Measurements from ENCODE around the gene LRP6.
"Not testable (repeated sequence)": the region's sequence is repeated elsewhere in the genome, so short reads cannot be mapped to it uniquely, and the experiment has no call there.

LRP6 gene

DNA sequence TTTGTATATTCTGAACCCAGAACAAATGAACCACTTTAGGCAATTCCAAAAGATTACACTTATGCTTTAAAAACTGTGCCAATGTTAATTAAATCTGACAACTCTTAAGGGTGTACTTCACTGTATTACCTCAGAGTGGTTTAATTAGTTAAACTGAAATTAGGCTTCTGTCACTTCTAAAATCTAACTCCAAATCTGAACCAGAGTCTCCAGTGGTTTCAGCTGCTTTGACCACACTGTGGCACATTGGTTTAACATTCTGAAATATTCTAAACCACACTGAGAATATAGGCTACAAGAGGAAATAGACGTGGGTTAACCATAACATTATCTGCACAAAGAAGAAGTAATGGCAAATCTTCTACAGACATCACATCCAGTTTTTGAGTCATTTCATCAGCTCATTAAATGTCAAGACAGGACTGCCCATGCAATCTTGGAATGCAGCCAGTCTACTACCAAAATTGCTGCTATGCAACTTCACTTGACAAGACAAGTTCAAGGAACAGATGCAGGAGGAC lies 94.8 kb downstream of the LRP6 start:
- no peak for DNase-seq

DNA sequence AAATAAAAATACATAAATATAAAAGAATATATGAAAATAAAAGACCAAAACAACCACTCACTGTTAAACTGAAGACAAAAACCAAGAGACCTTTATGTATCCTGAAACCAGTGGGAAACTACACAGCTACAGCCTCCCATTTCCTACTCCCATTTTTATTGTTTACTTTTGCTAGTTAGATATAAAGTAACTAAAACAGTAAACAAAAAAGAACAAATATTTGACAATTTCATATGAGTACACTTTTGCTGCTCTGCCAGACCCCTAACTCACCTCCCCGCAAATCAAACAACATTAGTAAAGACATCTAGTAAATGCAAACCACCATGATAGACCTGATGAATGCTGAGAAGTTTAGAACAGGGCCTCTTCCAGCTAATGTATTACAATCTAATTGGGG lies 99.0 kb downstream of the LRP6 start:
- no peak for DNase-seq

DNA sequence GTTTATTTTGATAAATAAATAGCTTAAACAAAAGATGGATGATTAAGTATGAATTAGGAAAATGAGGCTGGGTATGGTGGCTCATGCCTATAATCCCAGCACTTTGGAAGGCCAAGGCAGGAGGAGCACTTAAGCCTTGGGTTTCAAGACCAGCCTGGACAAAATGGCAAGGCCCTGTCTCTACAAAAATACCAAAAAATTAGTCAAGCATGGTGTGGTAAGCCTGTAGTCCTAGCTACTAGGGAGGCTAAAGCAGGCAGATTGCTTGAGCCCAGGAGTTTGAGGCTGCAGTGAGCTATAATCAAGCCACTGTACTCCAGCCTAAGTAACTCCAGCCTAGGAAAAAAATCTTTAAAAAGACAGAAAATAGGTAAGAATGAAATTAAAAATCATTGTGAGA lies 100.1 kb downstream of the LRP6 start:
- DNase-seq, result no peak

DNA sequence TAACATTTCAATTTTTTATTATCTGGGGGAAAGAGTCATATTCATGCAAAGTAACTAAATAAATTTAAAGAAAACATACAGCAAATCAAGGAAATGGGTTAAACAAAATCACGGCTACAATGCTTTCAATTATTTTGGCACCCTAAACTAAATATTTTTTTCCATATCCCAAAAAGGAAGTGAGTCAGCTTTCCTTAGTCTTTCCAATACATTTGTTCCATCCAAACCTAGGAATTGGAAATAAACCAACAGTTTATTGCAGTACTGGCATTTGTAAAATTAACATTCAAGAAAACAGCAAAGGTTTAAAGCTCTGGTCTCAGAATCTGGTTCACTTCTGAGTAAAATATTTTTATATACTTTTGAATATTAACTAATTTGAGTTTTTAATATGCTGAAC lies 106.9 kb downstream of the LRP6 start:
- no peak for DNase-seq

DNA sequence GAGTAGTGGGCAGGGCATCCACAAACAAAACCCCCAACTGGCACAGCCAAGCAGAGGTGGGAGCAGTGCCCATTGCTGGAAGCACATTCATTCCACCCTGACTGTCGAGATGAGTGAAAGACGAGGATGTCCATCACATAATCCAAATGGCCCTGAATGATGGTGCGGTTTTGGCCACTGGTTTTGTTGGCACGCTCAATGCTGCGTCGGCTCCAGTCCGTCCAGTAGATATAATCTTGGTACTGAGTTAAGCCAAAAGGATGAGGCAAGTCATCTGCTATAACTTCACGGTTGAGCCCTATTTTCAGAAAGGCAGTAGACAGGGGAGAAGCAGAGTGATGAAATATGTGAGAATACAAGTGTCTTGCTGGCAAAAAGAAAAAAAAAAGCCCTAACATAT lies 108.0 kb downstream of the LRP6 start:
- DNase-seq, result no peak

DNA sequence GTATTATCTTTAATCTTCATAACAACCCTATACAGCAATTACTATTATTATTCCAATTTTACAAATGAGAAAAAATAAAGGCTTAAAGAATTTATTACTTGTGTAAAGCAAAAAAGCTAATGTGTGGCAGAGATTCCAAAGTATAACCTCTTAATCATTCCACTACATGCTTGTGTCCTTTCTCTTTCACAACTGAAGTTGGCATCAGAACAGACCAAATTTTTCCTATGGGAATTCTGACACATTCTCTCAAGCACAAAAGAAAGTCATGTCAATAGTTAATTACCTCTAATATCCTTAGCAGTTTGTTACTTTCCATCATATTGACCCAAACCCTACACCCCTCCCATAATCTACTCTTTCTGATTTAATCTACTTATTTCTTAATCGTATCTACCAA lies 109.4 kb downstream of the LRP6 start:
- DNase-seq, result no peak

DNA sequence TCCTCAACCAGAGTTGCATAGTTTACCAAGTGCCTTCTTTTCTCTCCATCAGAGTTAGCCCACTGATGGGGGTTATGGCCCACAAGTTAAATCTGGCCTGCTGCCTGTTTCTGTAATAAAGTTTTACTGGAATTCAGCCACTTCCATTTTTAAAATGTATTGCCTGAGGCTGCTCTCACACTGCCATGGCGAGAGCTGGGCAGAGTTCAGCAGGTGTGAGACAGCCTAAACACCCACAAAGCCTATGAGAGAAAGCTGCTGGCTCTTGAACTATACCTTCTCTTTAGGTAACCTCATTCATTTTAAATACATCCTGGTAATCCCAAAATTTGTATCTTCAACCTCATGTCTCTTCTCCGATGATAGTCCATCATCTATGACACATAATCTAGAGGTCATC lies 110.0 kb downstream of the LRP6 start:
- DNase-seq, result no peak

DNA sequence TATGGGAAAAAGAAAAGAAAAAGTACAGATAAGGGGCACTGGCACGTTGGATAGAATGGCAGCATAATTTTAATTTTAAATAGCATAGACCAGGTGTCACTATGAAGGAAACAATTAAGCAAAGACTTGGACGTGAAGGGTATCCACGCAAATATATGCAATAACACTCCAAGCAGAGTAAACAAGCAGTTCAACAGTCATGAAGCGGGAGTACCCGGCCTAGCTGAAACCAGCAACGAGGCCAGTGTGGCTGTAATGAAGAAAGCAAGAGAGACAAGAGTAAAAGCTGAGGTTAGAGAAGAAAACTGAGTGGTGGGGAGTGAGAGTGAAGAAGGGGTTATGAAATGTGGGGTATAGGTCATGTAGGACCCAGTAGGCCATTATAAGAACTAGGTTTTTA lies 110.7 kb downstream of the LRP6 start:
- DNase-seq, result no peak

DNA sequence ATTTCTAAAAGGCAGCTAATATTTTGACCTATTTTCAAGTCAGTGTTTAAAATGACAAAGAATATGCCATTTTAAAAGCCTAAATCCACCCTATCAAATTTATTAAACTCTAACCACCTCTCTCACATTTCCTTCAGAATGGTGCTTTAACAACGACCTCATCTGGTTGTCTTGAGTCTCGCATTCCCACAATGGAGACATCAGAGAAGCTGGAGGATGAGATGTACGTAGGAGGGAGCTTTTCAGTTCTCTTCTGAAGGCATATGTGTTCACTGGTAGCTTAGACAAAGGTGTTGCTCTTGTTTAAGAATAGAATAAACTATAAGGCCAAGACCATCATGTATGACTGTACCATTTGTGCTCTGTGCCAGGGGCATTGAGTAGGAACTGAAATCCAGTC lies 113.2 kb downstream of the LRP6 start:
- DNase-seq, result no peak

DNA sequence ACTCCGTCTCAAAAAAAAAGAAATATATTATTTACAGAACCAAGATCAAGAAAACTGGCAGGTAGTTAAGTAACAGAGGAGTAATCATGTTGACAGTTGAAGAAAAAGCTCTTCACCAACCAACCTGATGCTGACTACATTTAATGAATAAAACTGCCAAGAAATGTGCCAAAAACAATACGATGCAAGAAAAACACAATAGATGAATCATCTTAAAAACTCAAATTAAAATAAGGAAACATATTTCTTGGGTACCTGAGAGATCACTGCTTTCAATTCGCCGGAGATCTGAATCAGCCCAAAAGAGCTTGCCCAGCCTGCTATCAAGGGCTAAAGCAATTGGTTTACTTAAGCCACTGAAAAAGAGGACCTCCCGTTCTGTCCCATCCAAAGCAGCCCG lies 119.7 kb downstream of the LRP6 start:
- DNase-seq, result no peak

DNA sequence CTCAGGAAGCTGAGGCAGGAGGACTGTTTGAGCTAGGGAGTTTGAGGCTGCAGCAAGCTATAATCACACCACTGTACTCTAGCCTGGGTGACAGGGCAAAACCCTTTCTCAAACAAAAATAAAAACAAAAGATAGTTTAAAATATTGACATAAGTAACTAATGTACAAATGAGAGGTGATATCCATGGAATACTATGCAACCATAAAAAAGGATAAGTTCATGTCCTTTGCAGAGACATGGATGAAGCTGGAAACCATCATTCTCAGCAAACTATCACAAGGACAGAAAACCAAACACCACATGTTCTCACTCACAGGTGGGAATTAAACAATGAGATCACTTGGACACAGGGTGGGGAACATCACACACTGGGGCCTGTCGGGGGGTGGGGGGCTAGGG lies 122.3 kb downstream of the LRP6 start:
- DNase-seq, result not testable (repeated sequence)

DNA sequence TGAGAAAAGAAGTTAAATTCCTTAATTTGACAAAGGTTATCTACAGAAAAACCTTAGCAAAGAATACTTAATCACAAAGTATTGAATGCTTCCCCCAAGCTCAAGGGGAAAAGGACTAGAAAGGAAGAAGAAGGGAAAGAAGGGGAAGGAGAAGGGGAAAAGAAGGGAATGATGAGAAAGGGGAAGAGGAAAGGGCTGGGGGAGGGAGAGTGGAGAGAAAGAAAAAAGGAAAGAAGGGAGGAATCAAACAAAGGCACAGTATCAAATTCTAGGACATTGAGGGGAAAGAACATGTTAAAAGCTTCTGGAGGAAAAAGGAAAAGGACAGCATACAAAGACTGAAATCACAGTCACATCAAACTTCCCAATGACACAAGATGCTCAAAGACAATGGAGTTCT lies 125.8 kb downstream of the LRP6 start:
- DNase-seq, result no peak

DNA sequence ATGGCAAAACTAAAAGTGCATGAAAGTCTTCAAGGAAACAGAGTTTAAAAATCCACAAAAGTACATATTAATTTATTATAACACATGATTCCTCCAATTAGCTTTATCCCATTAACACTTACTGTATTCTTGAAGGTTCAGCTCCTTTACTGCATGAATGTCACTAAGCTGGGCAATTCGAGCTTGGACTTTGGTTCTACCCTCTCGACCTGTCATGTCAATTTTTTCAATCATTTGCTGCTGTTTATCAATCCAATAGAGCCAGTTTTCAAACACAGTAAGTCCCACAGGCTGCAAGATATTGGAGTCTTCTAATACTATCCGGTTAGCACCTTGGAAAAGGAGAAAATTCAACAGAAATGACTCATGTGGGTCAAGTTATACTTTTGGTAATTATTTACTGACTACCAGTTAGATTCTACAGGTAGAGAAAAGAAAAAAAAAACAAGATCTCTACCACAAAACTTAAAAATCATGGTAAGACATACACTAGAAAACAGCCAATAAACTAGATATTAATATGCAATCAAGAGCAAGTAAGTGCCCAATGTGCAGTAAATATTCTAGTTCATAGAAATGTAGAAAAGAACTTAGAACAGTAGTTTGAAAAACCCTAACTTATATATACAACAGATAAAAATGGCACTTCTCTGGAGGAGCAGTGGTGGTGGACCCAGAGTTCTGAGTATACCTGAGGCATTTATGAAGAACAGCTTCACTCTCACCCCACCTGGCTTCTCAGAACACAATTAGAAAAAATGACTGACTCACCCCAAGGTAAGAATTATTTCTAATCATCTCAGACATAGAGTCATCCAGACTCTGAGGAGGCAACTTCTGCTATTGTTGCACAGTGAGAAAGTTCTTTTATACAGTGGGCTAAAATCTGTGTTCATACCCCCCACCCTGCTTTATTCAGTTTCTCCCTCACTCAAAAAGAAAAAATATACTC lies 128.4 kb downstream of the LRP6 start:
- peak; percentile 25 for DNase-seq

DNA sequence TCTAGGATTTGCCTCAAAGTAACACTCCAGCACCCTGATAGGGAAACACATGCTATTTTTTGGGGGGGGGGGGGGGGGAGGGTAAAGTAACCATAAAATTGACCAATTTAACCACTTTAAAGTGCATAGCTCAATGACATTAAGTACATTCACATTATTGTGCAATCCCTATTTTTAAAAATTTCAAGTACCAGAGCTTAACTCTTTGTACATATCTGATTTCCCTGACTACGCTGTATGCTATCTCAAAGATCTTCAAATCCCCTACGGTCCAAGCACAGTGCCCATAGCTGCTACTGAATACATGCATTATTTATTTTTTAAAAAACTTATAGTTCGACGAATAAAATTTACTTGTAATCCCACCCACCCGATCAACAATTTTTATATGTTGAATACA lies 133.1 kb downstream of the LRP6 start:
- DNase-seq, result no peak

DNA sequence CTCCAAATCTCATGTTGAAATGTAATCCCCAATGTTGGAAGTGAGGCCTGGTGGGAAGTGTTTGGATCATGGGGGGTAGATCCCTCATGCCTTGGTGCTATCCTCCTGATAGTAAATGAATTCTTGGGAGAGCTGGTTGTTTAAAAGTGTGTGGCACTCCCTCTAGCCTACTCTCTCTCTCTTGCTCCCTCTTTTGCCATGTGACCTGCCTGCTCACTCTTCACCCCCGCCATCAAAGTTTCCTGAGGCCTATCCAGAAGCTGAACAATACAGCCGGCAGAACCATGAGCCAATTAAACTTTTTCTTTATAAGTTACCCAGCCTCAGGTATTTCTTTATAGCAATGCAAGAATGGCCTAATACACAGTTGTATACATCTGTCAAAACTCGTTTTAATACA lies 133.6 kb downstream of the LRP6 start:
- DNase-seq, result no peak

DNA sequence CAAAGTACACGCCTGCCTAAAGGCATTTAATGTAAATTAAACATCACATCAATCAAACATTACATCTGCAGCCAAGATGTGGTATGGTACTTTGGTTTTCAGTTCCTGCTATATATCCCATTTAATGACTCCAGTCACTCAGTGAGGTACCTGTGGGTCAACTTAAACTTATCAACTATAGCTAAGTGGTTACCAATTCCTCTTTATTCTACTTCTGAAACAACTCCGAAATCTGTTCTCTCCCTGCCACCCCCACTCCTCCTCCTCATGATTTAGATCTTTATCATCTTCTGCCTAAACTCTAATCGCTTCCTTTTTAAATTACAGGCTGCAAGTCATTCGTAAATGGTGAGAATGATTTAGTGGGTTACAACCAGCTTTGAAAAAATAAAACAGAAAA lies 138.2 kb downstream of the LRP6 start:
- DNase-seq, result no peak

DNA sequence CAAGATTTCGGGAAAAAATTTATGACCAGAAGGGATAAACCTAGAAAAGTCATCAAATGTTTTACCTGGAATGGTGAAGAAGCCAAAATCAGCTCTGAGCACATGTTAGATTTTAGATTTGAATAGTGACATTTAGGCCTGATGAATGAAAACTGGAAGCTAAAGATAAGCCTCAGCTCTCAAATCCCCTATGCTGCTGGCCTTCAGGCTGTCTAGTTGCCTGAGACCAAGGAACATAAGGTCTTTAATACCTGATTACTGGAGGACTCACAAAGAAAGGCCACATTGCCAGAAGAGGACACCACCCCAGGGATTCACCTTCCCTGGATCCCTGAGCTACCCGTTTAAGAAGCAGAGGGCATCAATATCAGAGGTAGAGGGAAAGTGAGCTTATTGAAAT lies 139.5 kb downstream of the LRP6 start:
- DNase-seq, result no peak

DNA sequence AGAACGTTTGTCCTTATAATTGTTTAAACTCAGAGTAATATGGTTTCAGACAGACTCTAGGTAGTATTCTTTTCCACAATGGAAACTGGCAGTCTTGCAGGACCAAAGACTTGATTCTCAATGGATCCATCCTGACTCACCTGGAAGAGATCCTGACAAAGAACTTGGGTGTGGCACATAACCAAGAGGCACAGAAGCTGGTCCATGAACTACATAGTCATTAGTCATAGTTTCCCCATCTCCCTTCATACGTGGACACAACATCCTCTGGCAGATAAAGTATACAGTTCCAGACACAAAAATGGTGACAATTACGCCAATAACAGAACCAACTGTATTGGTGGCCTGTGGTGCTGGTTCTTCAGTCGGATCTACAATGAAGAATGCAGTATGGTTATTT lies 140.3 kb downstream of the LRP6 start:
- no peak for DNase-seq

DNA sequence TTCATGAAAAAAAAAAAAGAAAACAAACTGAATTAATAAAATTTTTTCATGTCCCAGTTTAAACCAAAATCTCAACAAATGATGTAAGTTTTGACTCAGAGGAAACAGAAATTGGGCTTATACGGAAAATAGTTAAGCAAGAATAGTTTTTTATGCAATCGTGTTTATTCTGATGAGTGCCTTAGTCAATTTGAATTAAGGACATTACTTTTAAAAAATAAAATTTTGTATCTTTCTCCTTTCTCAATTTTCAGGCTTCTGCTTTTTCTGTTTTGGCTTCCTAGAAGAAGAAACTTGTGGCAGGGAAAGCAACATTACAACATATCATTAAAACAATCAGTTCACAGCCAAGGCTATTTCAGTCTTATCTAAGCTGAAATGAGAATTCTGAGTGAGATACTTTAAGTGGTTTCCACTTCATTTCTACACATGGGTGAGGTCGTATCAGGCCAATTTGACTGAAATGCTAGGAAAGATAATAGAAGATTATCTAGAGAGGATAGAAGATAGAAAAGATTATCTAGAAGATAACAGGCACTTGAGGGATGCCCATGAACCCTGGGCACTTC lies 143.7 kb downstream of the LRP6 start:
- no peak for DNase-seq

DNA sequence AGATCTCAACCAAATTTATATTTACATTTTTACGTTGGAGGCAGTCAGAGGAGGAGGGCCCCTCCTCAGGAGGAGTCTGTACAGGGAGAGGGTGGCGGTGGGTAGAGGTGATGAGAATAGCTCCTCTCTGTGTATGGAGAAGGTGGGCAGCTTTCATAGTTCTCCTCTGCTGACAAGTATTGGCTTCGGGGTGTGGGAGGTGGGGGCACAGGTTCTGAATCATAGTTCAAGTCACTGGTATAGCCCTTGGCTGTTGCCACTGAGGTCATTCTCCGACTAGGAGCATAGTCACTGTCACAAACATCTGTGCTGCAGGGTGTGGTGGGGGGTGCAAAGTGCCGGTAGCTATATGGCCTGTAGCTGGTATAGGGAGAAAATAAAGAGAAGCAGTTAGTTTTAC lies 145.8 kb downstream of the LRP6 start:
- DNase-seq, result no peak

DNA sequence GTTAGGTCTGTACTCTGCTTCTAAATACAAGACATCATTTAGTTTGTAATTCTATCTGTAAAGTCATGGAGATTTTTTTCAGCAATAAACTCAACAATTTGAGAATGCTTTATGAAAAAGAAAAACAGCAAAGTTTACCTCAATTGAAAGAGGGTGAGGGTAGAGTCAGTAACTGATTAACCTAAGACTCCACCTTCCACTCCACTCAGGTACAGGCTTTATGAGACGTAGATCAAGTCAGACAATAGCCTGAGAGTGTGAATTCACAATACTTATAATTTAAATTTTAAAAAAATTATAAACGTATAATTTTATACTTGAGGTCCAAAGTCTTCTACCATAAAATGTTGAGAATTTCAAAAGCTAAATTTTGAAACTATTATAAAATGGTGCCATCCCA lies 150.2 kb downstream of the LRP6 start:
- DNase-seq, result no peak

DNA sequence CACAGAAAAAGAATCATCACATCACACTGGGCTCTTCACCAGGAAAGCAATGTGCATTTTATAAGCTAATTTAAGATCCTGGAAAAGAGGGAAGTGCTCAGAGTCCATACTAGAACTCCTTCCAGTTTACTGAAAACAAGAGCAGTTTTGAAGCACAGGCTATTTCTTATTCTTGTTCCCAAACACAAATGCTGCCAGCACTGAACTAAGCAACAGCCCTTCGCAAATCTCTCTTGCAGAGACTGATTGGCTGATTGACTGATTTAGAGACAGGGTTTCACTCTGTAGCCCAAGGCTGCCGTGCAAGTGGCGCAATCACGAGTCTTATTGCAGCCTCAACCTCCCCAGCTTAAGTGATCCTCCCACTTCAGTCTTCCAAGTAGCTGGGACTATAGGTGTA lies 151.3 kb downstream of the LRP6 start:
- no peak for DNase-seq

DNA sequence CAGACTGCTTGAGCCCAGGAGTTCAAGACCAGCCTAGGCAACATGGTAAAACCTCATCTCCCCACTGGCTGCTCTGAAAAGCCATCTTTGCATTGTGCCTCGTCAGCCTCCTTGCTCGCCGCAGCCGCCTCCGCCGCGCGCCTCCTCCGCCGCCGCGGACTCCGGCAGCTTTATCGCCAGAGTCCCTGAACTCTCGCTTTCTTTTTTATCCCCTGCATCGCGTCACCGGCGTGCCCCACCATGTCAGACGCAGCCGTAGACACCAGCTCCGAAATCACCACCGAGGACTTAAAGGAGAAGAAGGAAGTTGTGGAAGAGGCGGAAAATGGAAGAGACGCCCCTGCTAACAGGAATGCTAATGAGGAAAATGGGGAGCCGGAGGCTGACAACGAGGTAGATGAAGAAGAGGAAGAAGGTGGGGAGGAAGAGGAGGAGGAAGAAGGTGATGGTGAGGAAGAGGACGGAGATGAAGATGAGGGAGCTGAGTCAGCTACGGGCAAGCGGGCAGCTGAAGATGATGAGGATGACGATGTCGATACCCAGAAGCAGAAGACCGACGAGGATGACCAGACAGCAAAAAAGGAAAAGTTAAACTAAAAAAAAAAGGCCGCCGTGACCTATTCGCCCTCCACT lies 155.8 kb downstream of the LRP6 start:
- DNase-seq, result not testable (repeated sequence)

DNA sequence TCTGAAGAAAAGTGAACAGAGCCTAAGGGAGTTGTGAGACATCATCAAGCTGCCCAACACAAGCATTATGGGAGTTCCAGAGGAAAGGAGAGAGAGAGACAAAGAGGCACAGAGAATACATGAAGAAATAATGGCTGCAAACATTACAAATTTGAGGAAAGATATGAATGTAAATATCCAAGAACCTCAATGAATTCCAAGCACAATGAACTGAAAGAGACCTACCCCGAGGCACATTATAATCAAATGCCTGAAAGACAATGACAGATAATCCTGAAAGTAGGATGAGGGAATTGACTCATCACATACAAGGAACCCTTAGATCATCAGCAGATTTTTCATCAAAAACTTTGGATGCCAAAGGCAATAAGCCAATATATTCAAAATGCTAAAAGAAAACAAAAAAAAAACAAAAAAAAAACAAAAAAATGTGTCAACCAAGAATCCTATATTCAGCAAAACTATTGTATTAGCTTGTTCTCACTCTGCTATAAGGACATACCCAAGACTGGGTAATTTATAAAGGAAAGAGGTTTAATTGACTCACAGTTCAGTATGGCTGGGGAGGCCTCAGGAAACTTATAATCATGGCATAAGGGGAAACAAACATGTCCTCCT lies 158.3 kb downstream of the LRP6 start:
- no peak for DNase-seq
